GM12801 (cell line): ENCODE measurements around the gene PIGO.

Source experiments
- CTCF ChIP-seq: IDR thresholded peaks from one replicate; pipeline ENCODE4 v1.5.1; 2011; ENCODE audit warnings: control low read depth; ENCODE audit not compliant: insufficient read length; ENCODE audit errors: extremely low read depth

PIGO gene

DNA sequence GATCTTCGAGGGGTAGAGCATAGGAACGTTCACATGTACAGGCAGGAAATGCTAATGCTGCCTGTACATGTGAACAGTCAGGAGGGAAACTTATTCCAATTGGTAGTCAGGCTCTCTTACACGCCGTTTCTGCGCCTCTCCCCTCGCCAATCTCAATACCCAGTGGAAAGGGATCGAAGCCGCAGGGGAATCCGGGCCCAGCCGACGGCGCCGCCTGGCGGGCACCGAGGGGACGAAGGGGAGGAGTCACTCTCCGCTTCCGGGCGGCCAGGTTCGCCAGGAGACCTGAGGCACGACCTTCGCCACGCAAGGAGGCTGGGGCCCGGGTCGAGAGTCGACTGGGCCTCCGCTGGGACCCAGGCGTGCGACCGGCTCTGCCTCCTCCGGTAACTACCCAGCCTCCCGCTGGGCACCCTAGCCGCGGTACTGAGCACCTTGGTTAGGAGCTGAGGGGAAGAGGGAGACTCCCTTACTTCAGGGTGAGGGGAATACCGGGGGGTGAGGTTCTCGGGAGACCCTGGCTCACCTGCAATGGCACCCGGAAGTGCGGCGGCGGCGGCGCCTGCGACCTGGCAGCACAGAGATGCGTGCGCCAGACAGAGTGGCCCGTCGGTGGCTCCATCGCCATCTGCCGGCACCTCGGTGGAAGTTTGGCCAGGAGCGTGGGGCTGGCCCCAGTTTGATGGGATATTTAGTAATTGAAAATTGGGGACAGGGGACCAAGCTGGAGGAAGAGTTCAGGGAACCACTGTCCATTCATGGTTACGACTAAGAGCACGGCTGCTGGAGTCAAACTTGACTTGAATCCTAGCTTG lies at the start of gene PIGO:
PIGO (minus strand) TSS at position 557 of the 815 bp plus-strand sequence. CDS start 1,026 bp downstream, outside the sequence.
- peak; percentile 27 for TF ChIP-seq CTCF

DNA sequence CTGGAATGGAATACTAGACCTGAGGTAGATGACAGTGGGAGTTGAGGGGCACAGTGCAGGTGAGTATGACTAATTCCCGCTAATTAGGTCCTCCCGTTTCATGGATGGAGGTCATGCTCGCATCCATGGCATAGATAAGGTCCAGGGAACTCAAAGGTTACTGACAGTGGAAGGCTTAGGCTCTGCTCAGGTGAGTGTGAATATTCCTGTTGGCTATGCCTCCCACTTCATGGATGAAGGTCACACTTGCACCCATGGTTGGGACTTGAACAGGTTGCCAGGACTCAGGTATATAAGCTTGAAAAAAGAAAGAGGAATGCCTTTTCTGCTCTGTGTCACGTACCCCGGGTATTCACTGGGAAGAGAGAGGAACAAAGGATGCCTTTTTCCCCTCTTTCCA lies 45.6 kb upstream of the PIGO start:
- no peak for TF ChIP-seq CTCF

- TF ChIP-seq CTCF = no peak
Measured at GRCh38 chr9:35140093-35140492, 43.7 kb upstream of the PIGO start.

GRCh38 chr9:35136866-35137265 lies 40.5 kb upstream of the PIGO start:
- TF ChIP-seq CTCF = no peak

DNA sequence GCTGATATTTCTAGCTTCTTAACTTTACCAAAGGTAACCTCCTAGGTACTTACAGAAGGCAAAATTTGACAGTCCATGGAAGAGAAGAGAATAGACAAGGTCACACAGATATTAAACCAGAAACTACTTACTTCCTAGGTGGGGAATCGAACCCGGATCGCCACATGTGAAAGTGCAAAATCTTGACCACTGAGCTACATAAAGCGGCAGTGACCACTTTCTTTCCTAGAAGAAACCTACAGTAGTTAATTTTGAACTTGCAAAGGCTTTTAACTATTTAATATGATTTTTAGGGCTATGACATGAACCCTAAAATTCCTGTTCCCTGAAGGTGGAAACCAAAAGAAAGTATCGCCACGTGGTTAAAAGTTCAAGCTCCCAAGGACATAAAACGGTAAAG lies 39.6 kb upstream of the PIGO start:
- no peak for TF ChIP-seq CTCF

- no peak for TF ChIP-seq CTCF
Measured at GRCh38 chr9:35134920-35135319, 38.5 kb upstream of the PIGO start.

DNA sequence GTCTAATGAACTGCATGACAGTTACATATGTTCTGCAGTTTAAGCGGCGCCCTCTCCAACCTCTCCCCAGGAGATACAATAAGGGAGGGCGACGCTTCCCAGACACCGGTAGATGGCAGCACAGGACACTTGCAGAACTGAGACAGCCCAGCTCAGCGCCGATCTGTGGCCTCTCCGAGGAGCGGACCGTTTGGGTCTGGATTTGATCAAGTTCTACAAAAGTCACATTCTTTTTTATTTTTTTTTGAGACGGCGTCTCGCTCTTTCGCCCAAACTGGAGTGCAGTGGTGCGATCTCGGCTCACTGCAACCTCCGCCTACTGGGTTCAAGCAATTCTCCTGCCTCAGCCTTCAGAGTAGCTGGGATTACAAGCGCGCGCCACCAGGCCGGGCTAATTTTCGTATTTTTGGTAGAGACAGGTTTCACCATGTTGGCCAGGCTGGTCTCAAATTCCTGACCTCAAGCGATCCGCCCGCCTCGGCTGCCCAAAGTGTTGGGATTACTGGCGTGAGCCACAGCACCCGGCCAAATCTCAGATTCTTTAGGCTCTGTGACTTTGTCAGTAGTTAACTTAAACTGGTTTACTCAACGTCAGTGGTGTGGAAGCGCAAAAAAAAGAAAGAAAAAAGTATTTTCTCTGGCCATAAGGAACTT lies 20.6 kb upstream of the PIGO start:
- TF ChIP-seq CTCF = no peak
